Globus pallidus (tissue), 1 donor: ENCODE data around the gene AFF2.

Experiments used
- DNase-seq: peaks from one replicate; pipeline ENCODE4 v3.0.0-alpha.2; 2015; ENCODE audit warnings: low spot score

Gene AFF2

DNA sequence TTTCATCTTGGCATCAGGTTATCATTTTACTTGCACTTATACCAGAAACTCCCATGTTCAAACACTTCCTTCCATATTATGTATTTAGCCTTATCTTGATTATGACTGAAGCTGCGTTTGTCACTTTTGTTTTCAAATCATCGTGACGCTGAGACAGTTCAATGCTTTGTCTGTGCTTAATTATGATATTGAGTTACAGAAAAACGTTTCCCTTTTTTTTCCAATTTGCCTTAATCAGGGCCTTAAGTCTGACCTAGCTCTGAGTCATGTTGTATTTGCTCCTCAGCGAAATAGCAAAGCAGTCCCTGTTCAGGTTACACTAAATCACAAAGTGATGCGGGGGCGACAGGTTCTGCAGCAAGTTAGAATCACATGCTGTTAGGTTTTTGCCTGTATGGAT, 254.7 kb downstream of the AFF2 start:
- no peak for DNase-seq

GRCh38 chrX:148763896-148764295, 263.5 kb downstream of the AFF2 start:
- no peak for DNase-seq

- DNase-seq, result no peak
Observed at GRCh38 chrX:148768296-148768695, 267.9 kb downstream of the AFF2 start.

- no peak for DNase-seq
Observed at GRCh38 chrX:148771440-148771839, 271.0 kb downstream of the AFF2 start.

GRCh38 chrX:148774276-148774675, 273.9 kb downstream of the AFF2 start:
- no peak for DNase-seq

- no peak for DNase-seq
Observed at GRCh38 chrX:148784137-148784536, 283.7 kb downstream of the AFF2 start.

DNA sequence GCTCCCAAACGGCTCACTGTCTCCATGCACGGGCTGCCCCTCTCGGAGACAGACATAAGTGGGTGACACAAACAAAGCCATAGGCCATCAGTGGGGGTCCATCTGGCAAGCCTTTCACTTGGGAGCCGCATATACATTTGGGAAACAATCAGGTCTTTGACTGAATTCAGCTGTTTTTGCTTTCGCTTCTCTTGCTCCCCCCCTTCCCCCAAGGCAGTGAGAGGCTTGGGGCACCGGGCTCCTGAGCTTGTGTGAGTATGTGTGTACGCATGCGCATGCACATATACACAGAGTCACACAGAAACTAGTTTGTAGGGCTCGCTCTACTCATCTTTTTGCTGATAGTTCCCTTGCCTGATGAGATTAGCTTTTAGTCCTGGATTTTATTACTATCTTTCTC, 284.4 kb downstream of the AFF2 start:
- DNase-seq, result peak; percentile 17

GRCh38 chrX:148785256-148785655, 284.8 kb downstream of the AFF2 start:
- DNase-seq, result no peak

- no peak for DNase-seq
Observed at GRCh38 chrX:148788449-148788848, 288.0 kb downstream of the AFF2 start.

DNA sequence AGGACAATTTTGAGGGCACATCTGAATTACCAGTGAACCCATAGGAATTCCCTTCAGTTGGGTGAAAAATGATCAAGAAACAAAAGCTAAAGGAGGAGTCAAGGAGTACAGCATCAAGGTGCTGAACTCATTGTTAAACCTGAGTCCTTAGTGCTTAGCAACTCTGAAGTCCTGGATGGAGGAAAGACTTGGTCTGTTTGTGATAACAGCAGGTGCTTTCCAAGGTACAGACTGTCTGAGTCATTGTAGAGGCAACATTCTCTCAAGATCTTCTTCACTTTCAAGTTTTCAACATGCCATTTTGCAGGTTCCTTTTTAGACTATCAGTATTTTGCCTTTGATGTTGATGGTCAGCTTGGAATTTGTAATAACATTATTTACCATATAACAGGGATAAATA, 293.9 kb downstream of the AFF2 start:
- DNase-seq, result no peak

GRCh38 chrX:148804579-148805355, 304.4 kb downstream of the AFF2 start:
- no peak for DNase-seq

DNA sequence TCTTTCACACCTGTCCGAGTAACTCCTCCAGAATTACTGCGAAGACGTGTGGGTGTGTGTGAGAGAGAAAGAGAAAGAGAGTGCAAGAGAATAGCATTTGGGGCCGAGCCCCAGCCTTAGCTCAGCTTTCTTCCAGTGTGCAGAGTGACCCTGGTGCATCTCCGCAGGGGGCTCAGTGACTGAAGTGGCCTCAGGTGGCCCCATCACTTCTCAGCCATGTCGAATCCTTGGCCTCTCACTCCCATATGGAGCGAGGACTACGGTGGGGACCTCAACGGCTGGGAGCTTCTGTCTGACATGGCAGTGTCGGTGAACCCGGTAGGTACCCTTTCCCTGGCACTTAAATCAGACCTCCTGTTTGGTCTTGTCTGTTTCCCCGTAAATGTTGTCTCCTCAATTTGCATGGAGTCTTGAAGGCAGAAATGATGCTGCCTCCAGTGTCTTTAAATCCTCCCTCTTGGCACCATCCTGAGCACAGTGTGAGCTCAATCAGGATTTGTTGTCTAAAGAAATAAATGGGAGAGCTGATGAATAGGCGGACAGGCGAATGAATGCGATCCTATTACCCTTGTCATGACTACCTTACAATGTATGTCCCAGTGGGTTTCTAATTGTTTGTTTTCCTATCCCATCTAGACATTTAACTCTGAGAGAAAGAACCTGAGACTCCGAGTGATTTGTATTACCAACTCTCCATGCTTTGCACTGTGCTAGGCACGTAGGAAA, 305.9 kb downstream of the AFF2 start:
- DNase-seq, result no peak

DNA sequence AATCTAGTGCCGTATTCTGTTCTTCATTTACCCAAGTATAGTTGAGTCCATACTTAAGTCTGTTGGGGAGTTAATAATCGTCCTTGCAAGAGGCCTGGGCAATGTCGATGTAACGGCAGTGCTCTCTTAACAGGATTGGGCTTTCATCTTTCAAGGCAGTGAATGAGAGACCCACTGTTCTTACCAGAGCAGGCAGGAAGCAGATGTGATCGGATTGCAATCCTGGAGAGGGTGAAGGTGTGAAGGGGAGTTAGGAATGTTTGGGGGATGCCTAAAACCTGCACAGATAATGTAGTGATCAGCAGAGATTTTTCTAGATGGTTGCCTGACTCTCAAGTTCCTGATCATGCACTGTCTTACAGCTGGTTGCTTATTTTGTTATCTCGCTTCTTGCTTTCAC, 308.4 kb downstream of the AFF2 start:
- DNase-seq, result no peak

DNA sequence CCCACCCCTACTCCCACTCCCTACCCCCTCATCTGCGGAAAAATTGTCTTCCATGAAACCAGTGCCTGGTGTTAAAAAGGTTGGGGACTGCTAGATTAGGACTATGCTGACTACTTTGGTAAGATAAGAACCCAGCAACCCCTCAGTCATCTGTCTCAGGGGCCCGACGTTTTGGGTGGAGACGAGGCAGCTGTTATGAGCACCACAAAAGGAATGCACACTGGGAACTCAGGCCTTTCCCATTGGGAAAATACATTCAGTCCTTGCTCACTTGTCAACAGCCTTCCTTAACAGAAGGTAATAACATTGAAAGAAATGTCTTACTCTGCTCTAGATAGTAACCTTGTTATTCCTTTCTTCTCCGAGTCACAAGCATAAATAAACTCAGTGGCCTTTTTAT, 310.8 kb downstream of the AFF2 start:
- DNase-seq, result no peak

DNA sequence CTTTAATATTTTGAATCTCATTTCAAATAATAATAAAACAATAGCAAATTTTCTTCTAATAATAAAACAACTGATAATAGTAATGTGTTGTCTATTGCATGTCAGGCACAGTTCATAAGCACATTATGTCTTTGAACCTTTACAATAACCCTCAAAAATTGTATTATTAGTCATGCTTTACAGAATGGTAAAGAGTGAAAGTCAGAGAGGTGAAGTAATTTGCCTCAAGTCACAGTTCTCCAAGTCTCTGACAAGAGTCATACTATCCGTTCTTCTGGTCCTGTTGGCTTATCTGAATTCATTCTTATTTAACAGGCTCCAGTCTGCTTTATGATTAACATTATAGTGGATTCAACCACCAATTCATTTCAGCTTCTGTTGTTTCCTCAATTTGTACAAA, 313.0 kb downstream of the AFF2 start:
- no peak for DNase-seq

DNA sequence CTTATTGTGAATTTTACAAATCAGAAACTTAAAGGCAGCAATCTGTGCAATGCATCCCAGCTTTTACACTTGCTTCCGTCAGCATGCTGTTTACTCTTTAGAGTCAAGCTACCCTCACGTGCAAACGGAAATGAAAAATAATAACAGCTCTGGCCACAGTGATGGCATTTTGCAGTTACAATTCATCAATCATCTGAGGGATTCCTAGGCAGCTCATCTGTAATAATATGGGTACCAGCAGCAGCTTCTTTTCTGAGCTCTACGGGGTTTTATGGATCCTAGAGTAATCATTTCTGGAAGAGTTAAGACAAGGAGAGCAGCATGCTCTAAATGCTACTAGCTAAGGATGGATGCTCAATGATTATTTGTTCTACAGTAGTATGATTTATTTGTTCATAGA, 313.6 kb downstream of the AFF2 start:
- DNase-seq, result no peak

- DNase-seq, result no peak
Observed at GRCh38 chrX:148815218-148815961, 315.0 kb downstream of the AFF2 start.

DNA sequence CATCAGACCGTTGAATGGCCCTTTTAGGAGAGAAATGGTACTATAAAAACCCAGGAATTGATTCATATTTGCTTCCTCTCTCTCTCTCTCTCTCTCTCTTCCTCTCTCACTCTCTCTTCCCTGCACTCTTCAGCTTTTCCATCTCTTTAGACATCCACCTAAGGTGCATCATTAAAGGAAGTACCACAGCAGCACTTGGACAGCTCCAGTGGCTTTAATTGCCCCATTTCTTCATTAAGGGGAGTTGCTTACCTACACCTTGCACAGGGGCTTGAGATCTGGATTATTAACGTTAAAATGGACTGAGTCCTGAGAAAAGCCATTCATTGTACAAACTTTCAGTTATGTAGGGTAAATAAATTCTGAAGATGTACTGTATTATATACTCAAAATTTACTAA, 323.6 kb downstream of the AFF2 start:
- no peak for DNase-seq

DNA sequence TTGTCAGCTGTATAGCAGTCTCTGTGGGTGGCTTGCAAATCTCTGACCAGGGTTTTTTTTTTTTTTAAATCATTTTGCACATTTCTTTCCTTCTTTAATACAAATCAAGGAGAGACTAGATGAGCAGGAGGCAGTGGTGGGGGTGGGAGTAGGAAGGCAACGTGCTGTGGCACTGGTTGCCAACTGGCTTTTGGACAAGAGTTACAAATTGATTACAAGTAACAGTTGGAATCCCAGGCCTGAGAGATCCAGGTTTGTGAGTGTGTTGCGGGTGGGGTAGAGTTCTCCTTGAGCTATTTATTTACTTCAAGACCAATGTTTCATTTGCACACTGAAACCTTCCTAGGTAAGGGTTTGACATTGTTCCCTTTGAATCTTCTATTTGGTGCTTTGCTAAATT, 325.3 kb downstream of the AFF2 start:
- DNase-seq, result no peak

DNA sequence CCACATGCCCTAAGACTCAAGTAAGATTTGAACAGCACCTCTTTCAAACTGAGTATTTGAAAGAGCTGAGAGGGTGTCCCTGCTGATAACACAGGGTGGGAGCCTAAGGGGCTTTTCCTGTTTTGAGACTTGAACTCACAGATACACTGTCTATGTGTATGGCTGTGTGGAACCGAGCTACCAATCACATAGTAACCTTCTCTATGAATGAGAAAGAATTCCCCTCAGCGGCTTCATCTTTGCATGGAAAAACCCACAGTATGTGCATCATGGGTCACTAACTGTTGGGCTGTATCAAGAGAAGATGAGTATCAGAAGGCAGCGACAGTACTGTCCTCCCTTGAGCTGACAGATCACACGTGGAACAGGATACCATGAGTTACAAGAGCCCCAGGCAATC, 336.3 kb downstream of the AFF2 start:
- no peak for DNase-seq

DNA sequence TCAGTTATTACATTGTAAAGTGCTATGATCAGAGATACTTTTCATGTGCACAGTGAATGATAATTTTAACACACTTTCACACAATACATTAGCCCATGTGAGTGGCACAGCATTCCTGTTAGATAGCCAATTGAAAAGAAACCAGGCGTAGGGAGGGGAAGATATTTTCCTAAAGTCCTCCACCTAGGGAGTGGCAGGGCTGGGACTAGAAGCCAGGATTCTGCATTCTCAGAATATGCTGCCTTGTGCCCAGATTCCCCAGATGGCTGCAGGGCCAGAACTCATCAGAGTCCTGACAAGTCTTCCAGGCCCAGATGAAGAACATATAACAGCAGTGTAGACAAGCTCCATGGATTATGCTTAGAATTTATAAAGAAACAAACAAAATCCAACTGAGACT, 350.2 kb downstream of the AFF2 start:
- no peak for DNase-seq

GRCh38 chrX:148854306-148854705, 353.9 kb downstream of the AFF2 start:
- no peak for DNase-seq

- DNase-seq, result no peak
Observed at GRCh38 chrX:148856505-148856904, 356.1 kb downstream of the AFF2 start.
